Common myeloid progenitor, CD34-positive (primary cell): ENCODE results near the gene TEX19.
A peak's percentile ranks its signal among the peaks of the same experiment; 100 is the strongest.

Source experiments
- CTCF ChIA-PET: fragments of 350-600 bp; sonication (Branson Sonifier 250); formaldehyde crosslinking; loops from one replicate; lab custom pipeline; 2021; ENCODE audit warnings: antibody characterized with exemption; lab: Charles Lee
- POLR2A ChIA-PET: fragments of 350-600 bp; sonication (Branson Sonifier 250); formaldehyde crosslinking; loops from one replicate; lab custom pipeline; 2021; ENCODE audit warnings: antibody characterized with exemption; lab: Charles Lee
- DNase-seq, 3 donors: peaks; one replicate each; pipeline versions ENCODE4 v3.0.0 to v3.0.0-alpha.2; 2013
- H3K27ac ChIP-seq, 2 experiments: 1 replicate in 1 of 2; 2 replicates in 1 of 2; pipeline ENCODE4 v1.7.0; 2013; ENCODE audit warnings: inconsistent platforms in 2 of 2, low read length in 2 of 2, mild to moderate bottlenecking in 2 of 2, low read depth in 1 of 2, moderate library complexity in 1 of 2; ENCODE audit not compliant: severe bottlenecking in 2 of 2, insufficient read depth in 1 of 2, poor library complexity in 1 of 2
- H3K27me3 ChIP-seq, 5 experiments: replicated peaks in 2 of 5; 1 replicate in 3 of 5; 2 replicates in 2 of 5; pipeline versions ENCODE4 v1.6.1 to v1.7.0; 2013; ENCODE audit warnings: low read length in 4 of 5, mild to moderate bottlenecking in 2 of 5, moderate library complexity in 2 of 5, inconsistent platforms in 1 of 5; ENCODE audit not compliant: insufficient read depth in 5 of 5, control insufficient read depth in 4 of 5
- H3K36me3 ChIP-seq, 4 experiments: 1 replicate in 2 of 4; 2 replicates in 2 of 4; pipeline versions ENCODE4 v1.6.1 to v1.7.0; 2013; ENCODE audit warnings: low read length in 3 of 4, control low read depth in 1 of 4, mild to moderate bottlenecking in 1 of 4; ENCODE audit not compliant: control insufficient read depth in 4 of 4, insufficient read depth in 4 of 4
- H3K4me1 ChIP-seq, 4 experiments: 1 replicate in 3 of 4; 2 replicates in 1 of 4; pipeline versions ENCODE4 v1.6.1 to v1.7.1; 2013; ENCODE audit warnings: low read length in 3 of 4, mild to moderate bottlenecking in 3 of 4, control low read depth in 1 of 4, inconsistent platforms in 1 of 4, moderate library complexity in 1 of 4; ENCODE audit not compliant: control insufficient read depth in 4 of 4, insufficient read depth in 4 of 4; ENCODE audit errors: control extremely low read depth in 1 of 4
- H3K4me3 ChIP-seq, 7 experiments: 1 replicate in 4 of 7; 2 replicates in 3 of 7; pipeline versions ENCODE4 v1.5.1 to v1.7.0; 2013; ENCODE audit warnings: mild to moderate bottlenecking in 7 of 7, low read length in 6 of 7, moderate library complexity in 6 of 7, inconsistent platforms in 2 of 7, low read depth in 2 of 7, control low read depth in 1 of 7; ENCODE audit not compliant: insufficient read depth in 4 of 7, control insufficient read depth in 1 of 7; ENCODE audit errors: extremely low read depth in 1 of 7
- H3K9me3 ChIP-seq, 5 experiments: 1 replicate in 4 of 5; 2 replicates in 1 of 5; pipeline versions ENCODE4 v1.6.1 to v1.7.1; 2013; ENCODE audit warnings: low read length in 4 of 5, mild to moderate bottlenecking in 2 of 5, inconsistent platforms in 1 of 5, low read depth in 1 of 5, moderate library complexity in 1 of 5; ENCODE audit not compliant: control insufficient read depth in 4 of 5, insufficient read depth in 2 of 5; ENCODE audit errors: control extremely low read depth in 1 of 5
- WGBS: methylation state at CpG from one replicate; pipeline ENCODE4 v1.1.5; 2013; ENCODE audit not compliant: insufficient coverage; 5-methylcytosine and 5-hydroxymethylcytosine counted together

Gene TEX19

DNA sequence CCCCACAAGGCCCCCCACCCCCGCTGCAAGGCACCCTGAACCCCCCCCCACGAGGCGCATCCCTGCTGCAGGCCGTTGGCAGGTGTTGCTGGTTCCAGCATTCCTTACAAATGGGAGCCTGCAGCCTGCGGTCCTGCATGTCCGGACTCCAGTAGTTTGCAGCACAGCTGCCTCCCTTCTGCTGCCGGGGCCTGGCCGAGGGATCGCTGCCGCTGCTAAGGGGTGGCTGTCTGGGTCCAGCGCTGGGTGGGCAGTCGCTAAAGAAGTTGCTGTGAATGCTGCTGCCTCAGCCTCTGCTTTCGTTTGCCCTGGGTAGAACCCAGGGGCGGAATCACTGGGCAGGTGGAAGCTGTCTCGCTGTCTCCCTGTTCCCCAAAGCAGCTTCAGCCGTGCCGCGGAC is 24.4 kb downstream of the TEX19 start:
- H3K27ac ChIP-seq: no peak overlapping the region
- no peaks in the 10 kb centered on the region for H3K36me3 ChIP-seq
- H3K4me3 ChIP-seq: no peak overlapping the region
- no peaks in the 10 kb centered on the region for H3K9me3 ChIP-seq
- H3K4me1 ChIP-seq: peaks cover 0 to 10% (median 9%) of the 10 kb centered on the region in 4 experiments
- no peak for DNase-seq
- CTCF ChIA-PET: no interaction called here
- H3K27me3 ChIP-seq: peaks cover 2 to 71% (median 15%) of the 10 kb centered on the region in 5 experiments
- POLR2A ChIA-PET: no interaction called here
- WGBS: 80% methylated on average over 14 of the region's 18 CpGs

DNA sequence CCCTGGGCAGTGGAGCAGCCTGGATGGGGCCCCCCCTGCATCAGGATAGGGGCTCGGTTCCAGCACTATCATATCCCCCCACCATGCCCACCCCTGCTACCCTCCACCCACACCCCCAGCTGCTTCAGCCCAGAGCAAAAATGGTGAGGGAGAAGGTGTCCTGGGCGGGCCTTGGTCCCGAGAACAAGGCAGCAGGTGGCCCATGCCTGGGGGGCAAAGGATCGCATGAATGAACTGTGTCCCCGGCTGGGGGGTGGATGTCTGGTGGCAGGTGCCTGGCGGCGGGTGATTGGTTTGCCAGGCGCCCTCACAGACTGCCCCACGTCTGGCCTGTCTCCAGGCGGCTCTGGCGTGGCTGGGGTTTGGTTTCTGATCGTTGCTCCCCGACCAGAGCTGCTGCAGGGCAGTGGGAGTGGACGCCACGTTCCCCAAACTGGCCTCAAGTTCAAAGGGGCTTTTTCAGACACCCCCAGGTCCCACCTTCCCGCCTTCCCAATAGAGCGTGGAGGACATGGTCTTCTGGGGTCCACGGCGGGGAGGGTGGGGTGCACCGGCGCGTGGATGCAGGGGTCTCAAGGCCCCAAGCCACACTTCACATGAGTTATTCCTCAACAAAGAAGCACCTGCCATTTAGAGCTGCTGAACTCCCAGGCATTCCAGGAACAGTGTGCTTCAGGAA is 25.1 kb downstream of the TEX19 start:
- H3K4me3 ChIP-seq: no peak overlapping the region

DNA sequence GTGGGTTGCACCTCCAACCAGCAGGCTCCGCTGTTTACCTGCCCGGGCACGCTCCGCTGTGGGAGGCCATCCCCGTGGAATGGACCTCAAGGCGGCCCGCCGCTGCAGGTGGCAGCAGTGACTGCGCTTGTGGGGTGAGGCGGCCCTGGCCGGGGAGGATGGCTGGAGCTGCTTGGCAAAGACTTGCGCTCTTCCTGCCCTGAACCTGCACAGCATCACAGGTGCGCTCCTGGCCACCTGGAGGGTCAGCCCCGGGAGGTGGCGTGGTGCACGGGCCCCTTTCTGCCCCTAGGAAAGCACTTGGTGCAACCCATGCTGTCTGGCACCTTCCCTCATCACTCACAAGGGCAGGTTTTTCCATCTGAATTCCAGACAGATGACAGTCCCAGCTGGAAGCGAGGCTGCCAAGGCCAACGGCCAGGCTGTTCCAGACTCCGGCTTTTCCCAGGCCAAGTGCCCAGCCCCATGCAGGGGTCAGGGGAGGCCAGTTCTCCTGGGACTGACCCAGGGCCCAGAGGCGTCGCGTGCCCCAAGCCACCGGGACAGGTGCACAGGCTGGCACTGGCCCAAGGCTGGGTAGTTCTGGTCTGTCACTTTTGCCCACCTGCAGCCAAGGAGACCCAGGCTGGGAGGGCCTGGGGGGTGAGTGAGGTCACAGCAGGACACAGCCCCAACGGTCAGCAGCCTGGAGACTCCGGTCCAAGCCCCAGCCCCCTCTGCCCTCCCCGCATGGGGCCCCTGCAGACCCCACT is 25.9 kb downstream of the TEX19 start:
- Histone ChIP-seq H3K4me3 (no peak overlapping the region), H3K27me3 (peaks cover 2 to 58% (median 12%) of the 10 kb centered on the region in 5 experiments), H3K9me3 (no peaks in the 10 kb centered on the region), H3K4me1 (peaks cover 0 to 10% (median 9%) of the 10 kb centered on the region in 4 experiments), H3K27ac (no peak overlapping the region), H3K36me3 (no peaks in the 10 kb centered on the region)
- ChIA-PET POLR2A (no interaction called here), CTCF (no interaction called here)
- DNase-seq: no peak
- WGBS: 77% methylated on average over 22 of the region's 26 CpGs

More for the DNA sequence above, 25.1 kb downstream of the TEX19 start:
- 82% methylated on average over 18 of the region's 22 CpGs for WGBS
- H3K4me1 ChIP-seq: peaks cover 0 to 10% (median 9%) of the 10 kb centered on the region in 4 experiments
- H3K27me3 ChIP-seq: peaks cover 2 to 65% (median 12%) of the 10 kb centered on the region in 5 experiments
- no peak overlapping the region for H3K27ac ChIP-seq
- no peaks in the 10 kb centered on the region for H3K36me3 ChIP-seq
- no peak for DNase-seq
- ChIA-PET CTCF (no interaction called here), POLR2A (no interaction called here)
- H3K9me3 ChIP-seq: no peaks in the 10 kb centered on the region

DNA sequence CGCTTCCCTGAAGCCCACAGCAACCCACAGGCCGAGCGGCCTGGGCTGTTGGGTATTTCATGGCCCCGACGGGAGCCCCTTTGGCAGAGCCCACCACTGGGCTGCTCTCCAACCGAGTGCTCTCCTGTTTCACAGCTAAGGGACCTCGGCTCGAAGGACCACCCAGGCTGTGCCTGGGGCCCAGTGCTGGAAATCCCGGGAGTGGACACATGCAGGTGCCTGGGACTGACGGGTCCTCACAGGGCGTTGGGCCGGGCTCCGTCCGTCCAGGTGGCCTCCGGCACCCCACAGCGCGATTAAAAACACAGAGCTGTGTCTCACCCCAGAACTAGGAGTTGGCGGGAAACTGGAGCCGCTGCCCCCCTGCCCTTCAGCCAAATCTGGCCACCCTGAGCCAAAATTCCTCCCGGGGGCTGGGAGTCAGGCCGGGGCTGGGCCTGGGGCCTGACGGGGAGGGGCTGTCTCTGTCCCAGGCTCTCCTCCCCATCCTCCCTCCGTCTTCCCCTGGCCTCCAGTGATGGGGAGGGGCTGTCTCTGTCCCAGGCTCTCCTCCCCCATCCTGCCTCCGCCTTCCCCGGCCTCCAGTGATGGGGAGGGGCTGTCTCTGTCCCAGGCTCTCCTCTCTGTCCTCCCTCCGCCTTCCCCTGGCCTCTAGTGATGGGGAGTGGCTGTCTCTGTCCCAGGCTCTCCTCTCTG is 26.7 kb downstream of the TEX19 start:
- H3K9me3 ChIP-seq: no peaks in the 10 kb centered on the region
- peaks cover 2 to 52% (median 12%) of the 10 kb centered on the region in 5 experiments for H3K27me3 ChIP-seq
- POLR2A ChIA-PET: no interaction called here
- H3K36me3 ChIP-seq: peaks cover 0 to 2% (median 0%) of the 10 kb centered on the region in 4 experiments
- no peak overlapping the region for H3K27ac ChIP-seq
- CTCF ChIA-PET: no interaction called here
- H3K4me1 ChIP-seq: peaks cover 0 to 10% (median 9%) of the 10 kb centered on the region in 4 experiments
- H3K4me3 ChIP-seq: no peak overlapping the region
- DNase-seq: no peak
- 64% methylated on average over 16 of the region's 26 CpGs for WGBS

DNA sequence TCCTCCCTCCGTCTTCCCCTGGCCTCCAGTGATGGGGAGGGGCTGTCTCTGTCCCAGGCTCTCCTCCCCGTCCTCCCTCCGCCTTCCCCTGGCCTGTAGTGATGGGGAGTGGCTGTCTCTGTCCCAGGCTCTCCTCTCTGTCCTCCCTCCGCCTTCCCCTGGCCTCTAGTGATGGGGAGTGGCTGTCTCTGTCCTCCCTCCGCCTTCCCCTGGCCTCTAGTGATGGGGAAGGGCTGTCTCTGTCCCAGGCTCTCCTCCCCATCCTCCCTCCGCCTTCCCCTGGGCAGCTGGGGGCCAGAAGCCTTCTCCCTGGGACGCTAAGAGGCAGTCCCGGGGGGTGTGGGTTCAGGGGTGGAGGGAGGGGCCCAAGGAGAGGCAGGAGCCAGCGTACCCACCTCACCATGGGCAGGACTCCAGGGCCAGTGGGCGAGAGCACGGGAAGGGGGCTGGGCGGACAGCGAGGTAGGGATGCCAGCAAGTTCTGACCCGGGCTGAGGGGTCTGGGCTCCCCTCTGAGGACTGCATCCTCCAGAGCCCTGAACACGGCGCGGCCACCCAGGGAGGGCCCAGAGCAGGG is 27.3 kb downstream of the TEX19 start:
- peaks cover 0 to 3% (median 1%) of the 10 kb centered on the region in 4 experiments for H3K36me3 ChIP-seq
- 88% methylated on average over 9 of the region's 17 CpGs for WGBS
- ChIA-PET CTCF (no interaction called here), POLR2A (no interaction called here)
- no peak overlapping the region for H3K27ac ChIP-seq
- no peak overlapping the region for H3K4me3 ChIP-seq
- no peaks in the 10 kb centered on the region for H3K9me3 ChIP-seq
- DNase-seq: no peak
- peaks cover 0 to 10% (median 9%) of the 10 kb centered on the region in 4 experiments for H3K4me1 ChIP-seq
- peaks cover 0 to 45% (median 11%) of the 10 kb centered on the region in 5 experiments for H3K27me3 ChIP-seq

DNA sequence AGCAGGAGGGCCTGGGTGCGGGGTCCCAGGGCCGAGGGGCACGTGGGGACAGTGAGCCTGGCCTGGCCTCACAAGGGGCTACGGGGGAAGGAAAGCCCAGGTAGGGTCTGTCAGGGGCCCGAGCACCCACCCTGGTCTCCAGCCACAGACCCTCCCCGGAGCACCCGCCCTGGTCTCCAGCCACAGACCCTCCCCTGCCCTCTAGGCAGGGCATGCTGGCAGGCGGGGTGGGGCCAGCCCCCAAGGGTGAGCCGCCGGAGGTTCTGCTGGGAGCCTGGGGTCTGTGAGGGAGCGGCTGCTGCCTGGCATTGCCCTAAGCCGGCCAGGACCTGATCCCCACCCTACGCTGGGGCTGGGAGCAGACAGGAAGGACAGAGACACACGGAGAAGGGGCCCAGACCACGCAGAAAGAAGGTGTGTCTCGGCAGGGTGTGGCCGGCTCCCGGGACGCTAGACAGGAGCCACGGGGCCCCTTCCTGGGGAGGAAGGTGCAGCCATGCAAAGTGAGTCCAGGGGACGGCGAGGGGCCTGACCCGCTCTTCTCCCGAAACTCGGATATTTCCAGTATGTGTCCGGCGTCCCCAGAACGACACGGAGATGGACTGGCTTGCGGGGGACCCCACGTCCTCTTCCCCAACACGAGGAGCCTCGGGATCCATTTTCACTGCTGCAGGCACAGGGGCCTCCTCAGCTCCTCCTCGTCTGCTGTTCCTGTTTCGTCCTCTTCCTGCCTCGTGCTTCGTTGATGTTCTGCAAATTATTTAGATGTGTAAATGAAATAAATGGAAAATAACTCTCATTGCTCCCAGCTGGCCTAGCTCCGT is 28.0 kb downstream of the TEX19 start:
- whole genome bisulfite sequencing: 45% methylated on average over 27 of the region's 38 CpGs
- Histone ChIP-seq H3K9me3 (no peaks in the 10 kb centered on the region), H3K36me3 (peaks cover 0 to 7% (median 5%) of the 10 kb centered on the region in 4 experiments), H3K27me3 (peaks cover 0 to 42% (median 10%) of the 10 kb centered on the region in 5 experiments), H3K4me1 (peaks cover 0 to 10% (median 9%) of the 10 kb centered on the region in 4 experiments), H3K27ac (no peak overlapping the region), H3K4me3 (no peak overlapping the region)
- POLR2A ChIA-PET: no interaction called here
- peak in 1 of 3 donors; percentile 31 for DNase-seq
- CTCF ChIA-PET: no interaction called here
